K562 (cell line): Measurements from ENCODE around the gene TCFL5. TPM values are rescaled to one million over a fixed set of nuclear protein-coding genes. Genes with fewer than 3 reads are reported as not detected.
A peak's percentile ranks its signal among the peaks of the same experiment; 100 is the strongest.

ENCODE experiments used
- HINFP ChIP-seq: fragments of 450-650 bp; conservative IDR thresholded peaks from 2 replicates; pipeline ENCODE4 v1.6.1; 2016; ENCODE audit warnings: missing genetic modification characterization, low read depth, mild to moderate bottlenecking, control low read depth, missing compliant biosample characterization
- HMG20B ChIP-seq: fragments of 250-450 bp; sonication (Bioruptor Pico); IDR thresholded peaks from 2 replicates; pipeline ENCODE4 v1.5.0; 2021; ENCODE audit warnings: mild to moderate bottlenecking
- NR2F6 ChIP-seq: fragments of 450-650 bp; formaldehyde crosslinking; IDR thresholded peaks from 2 replicates; pipeline ENCODE4 v1.4.0; 2020; ENCODE audit warnings: mild to moderate bottlenecking
- PHF21A ChIP-seq: fragments of 450-650 bp; IDR thresholded peaks from 2 replicates; pipeline ENCODE4 v1.6.1; 2017; ENCODE audit warnings: low read depth, borderline replicate concordance
- ZBTB33 ChIP-seq: sonication (generic); formaldehyde crosslinking; IDR thresholded peaks from 2 replicates; pipeline ENCODE4 v1.8.1; 2023; ENCODE audit warnings: mild to moderate bottlenecking, missing genetic modification reagents
- ZNF143 ChIP-seq: sonication (generic); formaldehyde crosslinking; IDR thresholded peaks from 2 replicates; pipeline ENCODE4 v1.9.0; 2022; ENCODE audit warnings: mild to moderate bottlenecking, missing genetic modification reagents
- ZNF174 ChIP-seq: fragments of 250-450 bp; sonication (Bioruptor Pico); IDR thresholded peaks from 2 replicates; pipeline ENCODE4 v1.4.0; 2020; ENCODE audit warnings: mild to moderate bottlenecking
- ZNF766 ChIP-seq: fragments of 200-800 bp; sonication (Bioruptor generic); conservative IDR thresholded peaks from 2 replicates; pipeline ENCODE4 v1.6.1; 2016; ENCODE audit warnings: missing genetic modification characterization, missing compliant biosample characterization
- polyA plus RNA-seq, 8 experiments: library from polyadenylated mRNA; depleted of rRNA in 4 of 8; stranded (reverse) in 5 of 8; unstranded in 3 of 8; fragments of >200 nt; fragmentation: Nextera tagmentation in 2 of 8; fragmentation: Illumina TruSeq in 1 of 8; extraction: Ambion mirVana in 2 of 8; extraction: Trizol in 1 of 8; gene quantifications; 2 replicates each; pipeline versions ENCODE4 v1.2.1 to v1.2.3, GENCODE V29; 2011 to 2014; ENCODE audit warnings: inconsistent platforms in 1 of 8, missing spikeins in 1 of 8
- total RNA-seq, 7 experiments: library from RNA; depleted of rRNA in 6 of 7; stranded (reverse); fragments of >200 nt in 6 of 7; fragmentation: Illumina TruSeq in 2 of 7; extraction: Trizol in 2 of 7; gene quantifications; 2 replicates each; pipeline versions ENCODE4 v1.2.1 to v1.2.3, GENCODE V29; 2011 to 2021; ENCODE audit warnings: low replicate concordance in 1 of 7
- TF ChIP-seq, protein P1 (sequence below): fragments of 450-650 bp; IDR thresholded peaks from 2 replicates; pipeline ENCODE4 v1.6.1; 2016; ENCODE audit warnings: antibody characterized with exemption
- TF ChIP-seq, protein P2 (sequence below): fragments of 250-450 bp; sonication (Bioruptor Pico); IDR thresholded peaks from 2 replicates; pipeline ENCODE4 v1.8.0; 2022; ENCODE audit warnings: moderate library complexity, mild to moderate bottlenecking, inconsistent platforms
- TF ChIP-seq, protein P3 (sequence below): sonication (generic); formaldehyde crosslinking; IDR thresholded peaks from 2 replicates; pipeline ENCODE4 v1.8.1; 2023; ENCODE audit warnings: mild to moderate bottlenecking, missing genetic modification reagents
- TF ChIP-seq, protein P4 (sequence below): fragments of 150-350 bp; IDR thresholded peaks from 2 replicates; pipeline ENCODE4 v1.6.1; 2014; ENCODE audit warnings: low read depth, mild to moderate bottlenecking, low read length, borderline replicate concordance

TCFL5 gene
- total and polyA plus RNA-seq, 9 of the 15 experiments (the other 6 are each of a cell fraction or from before 2014, with no cell fraction given) = 1.00 to 12.6 (median 9.1) TPM

DNA sequence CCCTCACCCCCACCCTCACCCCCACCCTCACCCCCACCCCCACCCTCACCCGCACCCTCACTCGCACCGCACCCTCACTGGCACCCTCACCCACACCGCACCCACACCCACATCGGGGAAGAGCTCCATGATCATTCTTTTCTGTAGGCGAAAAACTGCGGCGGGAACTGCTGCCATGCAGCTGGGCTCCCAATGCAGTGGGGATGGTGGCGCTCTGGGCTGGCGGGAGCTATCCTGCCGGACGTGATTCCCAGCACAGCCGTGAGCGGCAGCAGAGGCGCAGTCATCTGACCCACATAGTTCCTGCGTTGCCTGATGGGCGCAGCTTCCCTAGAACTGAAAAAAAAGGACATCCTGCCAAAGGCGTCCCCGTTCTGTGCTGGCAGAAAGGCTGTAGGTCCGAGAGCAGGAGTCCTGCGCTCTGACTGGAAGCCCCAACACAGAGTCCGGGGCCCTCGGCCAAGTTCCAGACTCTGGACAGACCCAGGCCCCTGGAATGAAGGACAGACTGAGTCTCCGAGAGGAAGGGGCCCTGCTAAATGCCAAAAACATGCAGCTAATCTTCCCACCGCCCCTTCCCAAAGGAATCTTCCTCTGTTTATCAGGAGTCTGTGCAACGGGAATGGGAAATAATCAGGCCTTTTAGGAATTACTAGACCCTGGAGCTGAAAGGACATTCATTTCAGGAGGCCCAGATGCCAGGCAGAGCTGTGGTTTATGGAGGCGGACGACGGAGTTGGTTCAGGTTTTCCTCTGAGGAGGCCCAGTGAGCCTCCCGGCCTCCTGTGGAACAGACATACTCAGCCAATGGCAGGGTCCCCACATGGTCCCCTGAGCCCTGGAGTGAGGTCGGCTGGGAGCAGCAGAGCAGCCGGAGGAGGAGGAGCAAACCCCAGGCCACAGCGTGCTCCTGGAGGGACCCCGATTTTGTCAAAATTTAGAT is 14.1 kb upstream of the TCFL5 start (continued):
- TF ChIP-seq HINFP (tag) = no peak
- TF ChIP-seq, protein P1, sequence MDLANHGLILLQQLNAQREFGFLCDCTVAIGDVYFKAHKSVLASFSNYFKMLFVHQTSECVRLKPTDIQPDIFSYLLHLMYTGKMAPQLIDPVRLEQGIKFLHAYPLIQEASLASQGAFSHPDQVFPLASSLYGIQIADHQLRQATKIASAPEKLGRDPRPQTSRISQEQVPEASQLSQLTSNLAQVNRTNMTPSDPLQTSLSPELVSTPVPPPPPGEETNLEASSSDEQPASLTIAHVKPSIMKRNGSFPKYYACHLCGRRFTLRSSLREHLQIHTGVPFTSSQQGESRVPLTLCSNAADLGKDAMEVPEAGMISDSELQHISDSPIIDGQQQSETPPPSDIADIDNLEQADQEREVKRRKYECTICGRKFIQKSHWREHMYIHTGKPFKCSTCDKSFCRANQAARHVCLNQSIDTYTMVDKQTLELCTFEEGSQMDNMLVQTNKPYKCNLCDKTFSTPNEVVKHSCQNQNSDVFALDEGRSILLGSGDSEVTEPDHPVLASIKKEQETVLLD = peak; percentile 27; the same call in 1 of the 2 replicates
- TF ChIP-seq, protein P2, sequence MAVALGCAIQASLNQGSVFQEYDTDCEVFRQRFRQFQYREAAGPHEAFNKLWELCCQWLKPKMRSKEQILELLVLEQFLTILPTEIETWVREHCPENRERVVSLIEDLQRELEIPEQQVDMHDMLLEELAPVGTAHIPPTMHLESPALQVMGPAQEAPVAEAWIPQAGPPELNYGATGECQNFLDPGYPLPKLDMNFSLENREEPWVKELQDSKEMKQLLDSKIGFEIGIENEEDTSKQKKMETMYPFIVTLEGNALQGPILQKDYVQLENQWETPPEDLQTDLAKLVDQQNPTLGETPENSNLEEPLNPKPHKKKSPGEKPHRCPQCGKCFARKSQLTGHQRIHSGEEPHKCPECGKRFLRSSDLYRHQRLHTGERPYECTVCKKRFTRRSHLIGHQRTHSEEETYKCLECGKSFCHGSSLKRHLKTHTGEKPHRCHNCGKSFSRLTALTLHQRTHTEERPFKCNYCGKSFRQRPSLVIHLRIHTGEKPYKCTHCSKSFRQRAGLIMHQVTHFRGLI = no peak
- TF ChIP-seq ZNF174 = no peak
- TF ChIP-seq ZNF766 = no peak
- TF ChIP-seq NR2F6 (CRISPR knock-in tag) = no peak
- TF ChIP-seq HMG20B (CRISPR knock-in tag) = no peak
- TF ChIP-seq, protein P3, sequence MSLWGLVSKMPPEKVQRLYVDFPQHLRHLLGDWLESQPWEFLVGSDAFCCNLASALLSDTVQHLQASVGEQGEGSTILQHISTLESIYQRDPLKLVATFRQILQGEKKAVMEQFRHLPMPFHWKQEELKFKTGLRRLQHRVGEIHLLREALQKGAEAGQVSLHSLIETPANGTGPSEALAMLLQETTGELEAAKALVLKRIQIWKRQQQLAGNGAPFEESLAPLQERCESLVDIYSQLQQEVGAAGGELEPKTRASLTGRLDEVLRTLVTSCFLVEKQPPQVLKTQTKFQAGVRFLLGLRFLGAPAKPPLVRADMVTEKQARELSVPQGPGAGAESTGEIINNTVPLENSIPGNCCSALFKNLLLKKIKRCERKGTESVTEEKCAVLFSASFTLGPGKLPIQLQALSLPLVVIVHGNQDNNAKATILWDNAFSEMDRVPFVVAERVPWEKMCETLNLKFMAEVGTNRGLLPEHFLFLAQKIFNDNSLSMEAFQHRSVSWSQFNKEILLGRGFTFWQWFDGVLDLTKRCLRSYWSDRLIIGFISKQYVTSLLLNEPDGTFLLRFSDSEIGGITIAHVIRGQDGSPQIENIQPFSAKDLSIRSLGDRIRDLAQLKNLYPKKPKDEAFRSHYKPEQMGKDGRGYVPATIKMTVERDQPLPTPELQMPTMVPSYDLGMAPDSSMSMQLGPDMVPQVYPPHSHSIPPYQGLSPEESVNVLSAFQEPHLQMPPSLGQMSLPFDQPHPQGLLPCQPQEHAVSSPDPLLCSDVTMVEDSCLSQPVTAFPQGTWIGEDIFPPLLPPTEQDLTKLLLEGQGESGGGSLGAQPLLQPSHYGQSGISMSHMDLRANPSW (CRISPR knock-in tag) = no peak
- peak; percentile 84 for TF ChIP-seq ZBTB33 (CRISPR knock-in tag)
- TF ChIP-seq ZNF143 (CRISPR knock-in tag) = peak; percentile 63; the same call in 1 of the 2 replicates
- no peak for TF ChIP-seq PHF21A
- TF ChIP-seq, protein P4, sequence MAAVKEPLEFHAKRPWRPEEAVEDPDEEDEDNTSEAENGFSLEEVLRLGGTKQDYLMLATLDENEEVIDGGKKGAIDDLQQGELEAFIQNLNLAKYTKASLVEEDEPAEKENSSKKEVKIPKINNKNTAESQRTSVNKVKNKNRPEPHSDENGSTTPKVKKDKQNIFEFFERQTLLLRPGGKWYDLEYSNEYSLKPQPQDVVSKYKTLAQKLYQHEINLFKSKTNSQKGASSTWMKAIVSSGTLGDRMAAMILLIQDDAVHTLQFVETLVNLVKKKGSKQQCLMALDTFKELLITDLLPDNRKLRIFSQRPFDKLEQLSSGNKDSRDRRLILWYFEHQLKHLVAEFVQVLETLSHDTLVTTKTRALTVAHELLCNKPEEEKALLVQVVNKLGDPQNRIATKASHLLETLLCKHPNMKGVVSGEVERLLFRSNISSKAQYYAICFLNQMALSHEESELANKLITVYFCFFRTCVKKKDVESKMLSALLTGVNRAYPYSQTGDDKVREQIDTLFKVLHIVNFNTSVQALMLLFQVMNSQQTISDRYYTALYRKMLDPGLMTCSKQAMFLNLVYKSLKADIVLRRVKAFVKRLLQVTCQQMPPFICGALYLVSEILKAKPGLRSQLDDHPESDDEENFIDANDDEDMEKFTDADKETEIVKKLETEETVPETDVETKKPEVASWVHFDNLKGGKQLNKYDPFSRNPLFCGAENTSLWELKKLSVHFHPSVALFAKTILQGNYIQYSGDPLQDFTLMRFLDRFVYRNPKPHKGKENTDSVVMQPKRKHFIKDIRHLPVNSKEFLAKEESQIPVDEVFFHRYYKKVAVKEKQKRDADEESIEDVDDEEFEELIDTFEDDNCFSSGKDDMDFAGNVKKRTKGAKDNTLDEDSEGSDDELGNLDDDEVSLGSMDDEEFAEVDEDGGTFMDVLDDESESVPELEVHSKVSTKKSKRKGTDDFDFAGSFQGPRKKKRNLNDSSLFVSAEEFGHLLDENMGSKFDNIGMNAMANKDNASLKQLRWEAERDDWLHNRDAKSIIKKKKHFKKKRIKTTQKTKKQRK = no peak
